B cell (primary cell): ENCODE results near the gene S100A14. TPM values are rescaled to one million over a fixed set of nuclear protein-coding genes. Genes with fewer than 3 reads are reported as not detected.
A peak's percentile ranks its signal among the peaks of the same experiment; 100 is the strongest.

Source experiments
- ATAC-seq: fragments of 200-7000 bp; cut with Tn5 transposase; one replicate; pipeline ENCODE4 v1.10.0; 2021; ENCODE audit warnings: low read depth, mild to moderate bottlenecking, moderate number of reproducible peaks, moderate library complexity
- CTCF ChIA-PET: fragments of 350-600 bp; sonication (Branson Sonifier 250); formaldehyde crosslinking; loops from one replicate; lab custom pipeline; 2021; ENCODE audit warnings: antibody characterized with exemption, inconsistent platforms; lab: Charles Lee
- POLR2A ChIA-PET: fragments of 350-600 bp; sonication (Branson Sonifier 250); formaldehyde crosslinking; loops from one replicate; lab custom pipeline; 2021; ENCODE audit warnings: antibody characterized with exemption; lab: Charles Lee
- DNase-seq: peaks from one replicate; pipeline ENCODE4 v3.0.0; 2013
- H2AFZ ChIP-seq: 2 replicates; pipeline ENCODE4 v1.6.1; 2012; ENCODE audit warnings: mild to moderate bottlenecking, low read depth, low read length; ENCODE audit not compliant: insufficient read depth, poor library complexity, severe bottlenecking
- H3K27ac ChIP-seq, 2 donors: 1 replicate in 1 of 2; 2 replicates in 1 of 2; pipeline ENCODE4 v1.5.1; 2012 to 2013; ENCODE audit warnings: low read length in 2 of 2, mild to moderate bottlenecking in 2 of 2, moderate library complexity in 1 of 2
- H3K27me3 ChIP-seq, 4 experiments: fragments of 200-600 bp in 1 of 4; sonication (generic) in 1 of 4; replicated peaks in 1 of 4; 1 replicate in 2 of 4; 2 replicates in 2 of 4; pipeline versions ENCODE4 v1.6.1 to v1.7.0; 2013 to 2016; ENCODE audit warnings: low read length in 3 of 4, mild to moderate bottlenecking in 2 of 4, mixed read lengths in 1 of 4, moderate library complexity in 1 of 4; ENCODE audit not compliant: insufficient read depth in 4 of 4, control insufficient read depth in 3 of 4; ENCODE audit errors: control extremely low read depth in 1 of 4
- H3K36me3 ChIP-seq, 2 experiments: replicated peaks in 1 of 2; 1 replicate in 1 of 2; 2 replicates in 1 of 2; pipeline versions ENCODE4 v1.6.1 to v1.7.1; 2013; ENCODE audit warnings: low read length in 1 of 2; ENCODE audit not compliant: insufficient read depth in 2 of 2, control insufficient read depth in 1 of 2; ENCODE audit errors: control extremely low read depth in 1 of 2, extremely low read depth in 1 of 2
- H3K4me1 ChIP-seq, 2 donors: fragments of 200-600 bp in 1 of 2; sonication (generic) in 1 of 2; 1 replicate in 1 of 2; 2 replicates in 1 of 2; pipeline versions ENCODE4 v1.5.1 to v1.6.1; 2013 to 2017; ENCODE audit warnings: low read length in 2 of 2; ENCODE audit not compliant: control insufficient read depth in 2 of 2, insufficient read depth in 2 of 2
- H3K4me2 ChIP-seq: replicated peaks from 2 replicates; pipeline ENCODE3; 2012; ENCODE audit warnings: mild to moderate bottlenecking, low read depth, low read length; ENCODE audit not compliant: poor library complexity, severe bottlenecking
- H3K4me3 ChIP-seq, 5 experiments: fragments of 200-600 bp in 1 of 5; sonication (generic) in 1 of 5; 1 replicate in 3 of 5; 2 replicates in 2 of 5; pipeline versions ENCODE4 v1.5.1 to v1.7.0; 2011 to 2016; ENCODE audit warnings: low read length in 4 of 5, mild to moderate bottlenecking in 4 of 5, low read depth in 2 of 5, control low read depth in 1 of 5, moderate library complexity in 1 of 5; ENCODE audit not compliant: insufficient read depth in 1 of 5; ENCODE audit errors: control extremely low read depth in 1 of 5, extremely low read depth in 1 of 5
- H3K79me2 ChIP-seq: fragments of 200-600 bp; sonication (generic); one replicate; pipeline ENCODE4 v1.6.0; 2016; ENCODE audit warnings: low read length; ENCODE audit not compliant: control insufficient read depth, insufficient read depth
- H3K9ac ChIP-seq: fragments of 200-600 bp; sonication (generic); 2 replicates; pipeline ENCODE4 v1.6.1; 2017; ENCODE audit warnings: mild to moderate bottlenecking, low read length, moderate library complexity
- H3K9me3 ChIP-seq, 3 donors: one replicate each; pipeline versions ENCODE4 v1.6.1 to v1.7.1; 2013; ENCODE audit warnings: low read length in 2 of 3; ENCODE audit not compliant: control insufficient read depth in 2 of 3, insufficient read depth in 1 of 3; ENCODE audit errors: control extremely low read depth in 1 of 3
- H4K20me1 ChIP-seq: 2 replicates; pipeline ENCODE4 v1.6.0; 2012; ENCODE audit warnings: mild to moderate bottlenecking, low read length; ENCODE audit not compliant: insufficient read depth, control insufficient read depth, poor library complexity, severe bottlenecking
- H3K27ac Mint-ChIP-seq: one replicate; pipeline ENCODE4 v1.8.0; 2021; ENCODE audit warnings: mixed read lengths
- H3K27me3 Mint-ChIP-seq: one replicate; pipeline ENCODE4 v1.8.0; 2021; ENCODE audit warnings: mixed read lengths
- H3K4me1 Mint-ChIP-seq: one replicate; pipeline ENCODE4 v1.8.0; 2021; ENCODE audit warnings: mixed read lengths
- H3K4me3 Mint-ChIP-seq: one replicate; pipeline ENCODE4 v1.8.0; 2021; ENCODE audit warnings: mixed read lengths
- H3K9me3 Mint-ChIP-seq: one replicate; pipeline ENCODE4 v1.8.0; 2022; ENCODE audit warnings: mixed read lengths; ENCODE audit not compliant: insufficient read depth
- EZH2 ChIP-seq: IDR thresholded peaks from 2 replicates; pipeline ENCODE4 v1.6.1; 2012; ENCODE audit warnings: borderline replicate concordance, low read depth, mild to moderate bottlenecking, moderate library complexity, low read length; ENCODE audit not compliant: insufficient read depth, poor library complexity, severe bottlenecking
- WGBS: methylation state at CpG from one replicate; pipeline ENCODE4 v1.1.5; 2013; ENCODE audit warnings: missing lambda C conversion rate; ENCODE audit not compliant: insufficient coverage; 5-methylcytosine and 5-hydroxymethylcytosine counted together
- intact Hi-C: fragments of 100-400 bp; cut with micrococcal nuclease; formaldehyde crosslinking; loops from one replicate; pipeline ENCODE4 v1.10.0; 2022
- polyA plus RNA-seq: library from polyadenylated mRNA; depleted of rRNA; stranded (reverse); fragments of >200 nt; gene quantifications from 2 replicates; pipeline ENCODE4 v1.2.3, GENCODE V29; 2012
- total RNA-seq, 2 donors: library from RNA; stranded (reverse); fragments of 120-200 nt in 1 of 2; gene quantifications; 1 replicate in 1 of 2; 2 replicates in 1 of 2; pipeline versions ENCODE4 v1.2.3 to v1.2.4, GENCODE V29; 2013 to 2022
- TF ChIP-seq, protein P1 (sequence below): fragments of 200-600 bp; IDR thresholded peaks from one replicate; pipeline ENCODE4 v1.8.0; 2022; ENCODE audit warnings: antibody characterized with exemption, mild to moderate bottlenecking

The S100A14 gene
- total and polyA plus RNA-seq, 2 donors (not counting 1 experiment from before 2014, with no cell fraction given) = not detected

DNA sequence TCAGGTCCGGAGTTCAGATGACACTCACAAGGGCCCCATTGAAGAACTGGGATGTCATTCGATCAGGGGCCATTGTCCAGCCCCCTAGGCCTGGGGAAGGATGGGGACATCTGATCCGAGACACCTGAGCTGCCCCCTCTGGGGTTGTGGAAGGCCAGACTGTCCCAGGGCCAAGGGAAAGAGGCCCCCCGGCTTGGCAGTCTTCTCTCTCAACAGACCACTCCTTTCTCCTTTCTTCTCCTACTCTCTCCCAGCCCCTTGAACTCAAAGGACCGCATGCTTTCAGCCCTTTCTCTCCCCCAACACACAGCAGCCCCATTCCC, 13.2 kb upstream of the S100A14 start:
- Histone ChIP-seq H3K4me3 (no peak overlapping the region), H3K9me3 (peaks cover 0 to 7% (median 0%) of the 10 kb centered on the region in 3 donors), H4K20me1 (no peaks in the 10 kb centered on the region), H3K27ac (no peak overlapping the region), H3K36me3 (no peaks in the 10 kb centered on the region), H3K27me3 (peaks cover 0 to 4% (median 0%) of the 10 kb centered on the region in 4 experiments), H3K4me2 (no peak overlapping the region), H3K79me2 (peaks cover 2% of the 10 kb centered on the region), H3K4me1 (peaks cover 13 to 34% of the 10 kb centered on the region in 2 donors), H2AFZ (no peak overlapping the region), H3K9ac (no peak overlapping the region)
- WGBS = 98% methylated on average over 5 of the region's 5 CpGs
- Mint-ChIP-seq H3K4me1 (peaks cover 28% of the 10 kb centered on the region), H3K9me3 (no peaks in the 10 kb centered on the region), H3K4me3 (no peak overlapping the region), H3K27ac (peak overlapping the region; percentile 20), H3K27me3 (no peaks in the 10 kb centered on the region)
- ATAC-seq = no peak
- no peak for DNase-seq
- POLR2A ChIA-PET = no interaction called here
- TF ChIP-seq, protein P1, sequence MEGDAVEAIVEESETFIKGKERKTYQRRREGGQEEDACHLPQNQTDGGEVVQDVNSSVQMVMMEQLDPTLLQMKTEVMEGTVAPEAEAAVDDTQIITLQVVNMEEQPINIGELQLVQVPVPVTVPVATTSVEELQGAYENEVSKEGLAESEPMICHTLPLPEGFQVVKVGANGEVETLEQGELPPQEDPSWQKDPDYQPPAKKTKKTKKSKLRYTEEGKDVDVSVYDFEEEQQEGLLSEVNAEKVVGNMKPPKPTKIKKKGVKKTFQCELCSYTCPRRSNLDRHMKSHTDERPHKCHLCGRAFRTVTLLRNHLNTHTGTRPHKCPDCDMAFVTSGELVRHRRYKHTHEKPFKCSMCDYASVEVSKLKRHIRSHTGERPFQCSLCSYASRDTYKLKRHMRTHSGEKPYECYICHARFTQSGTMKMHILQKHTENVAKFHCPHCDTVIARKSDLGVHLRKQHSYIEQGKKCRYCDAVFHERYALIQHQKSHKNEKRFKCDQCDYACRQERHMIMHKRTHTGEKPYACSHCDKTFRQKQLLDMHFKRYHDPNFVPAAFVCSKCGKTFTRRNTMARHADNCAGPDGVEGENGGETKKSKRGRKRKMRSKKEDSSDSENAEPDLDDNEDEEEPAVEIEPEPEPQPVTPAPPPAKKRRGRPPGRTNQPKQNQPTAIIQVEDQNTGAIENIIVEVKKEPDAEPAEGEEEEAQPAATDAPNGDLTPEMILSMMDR = no peak
- TF ChIP-seq EZH2 = no peak
- intact Hi-C loops = no loop called here
- CTCF ChIA-PET = interaction anchor here (1.1 to 3.4 kb wide), 3 partner anchors 57 to 119 kb away, joined by 3 to 26 read pairs (median 3); no protein-coding TSS in a partner anchor

DNA sequence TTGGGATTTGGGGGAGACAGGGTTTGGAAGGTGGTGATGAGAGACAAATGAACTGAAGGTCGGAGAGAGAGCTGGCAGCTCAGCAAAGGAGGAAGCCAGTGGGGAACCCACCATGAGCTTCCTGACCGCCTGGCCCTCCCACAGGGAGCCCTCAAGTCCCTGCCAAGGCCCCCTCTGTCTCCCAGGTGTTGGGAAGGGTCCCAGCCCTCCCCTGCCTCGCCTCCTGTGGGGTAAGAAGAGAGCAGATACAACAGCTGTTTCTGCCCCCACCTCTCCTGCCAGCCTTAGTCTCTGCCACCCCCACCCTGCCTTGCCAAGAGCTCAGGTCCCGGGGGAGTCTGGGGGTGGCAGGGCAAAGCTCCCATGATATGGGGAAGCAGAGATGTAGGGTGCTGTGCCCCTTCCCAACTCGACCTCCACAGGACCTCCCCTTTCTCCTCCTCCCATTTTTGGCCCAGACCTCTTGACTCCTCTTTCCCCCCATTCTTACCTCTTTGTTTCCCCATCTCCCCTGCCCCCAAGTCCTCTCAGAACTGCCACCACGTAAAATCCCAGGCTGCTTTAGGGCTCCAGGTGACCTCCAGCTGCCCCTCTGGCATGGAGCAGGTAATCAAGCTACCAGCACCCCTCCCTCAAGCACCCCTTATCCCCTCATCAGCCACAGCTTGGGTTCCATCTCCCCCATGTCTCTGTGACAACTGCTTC, 12.7 kb upstream of the S100A14 start:
- ChIA-PET POLR2A (interaction anchor here (0.6 to 1.2 kb wide), 2 partner anchors 31 to 362 kb away, joined by 4 read pairs; partner anchors contain the start of gene RPS27), CTCF (interaction anchor here (0.7 to 3.4 kb wide), 4 partner anchors 15 to 118 kb away, joined by 3 to 26 read pairs (median 3); no protein-coding TSS in a partner anchor)
- TF ChIP-seq EZH2 = no peak
- TF ChIP-seq, protein P1 = no peak
- Histone ChIP-seq H3K36me3 (no peaks in the 10 kb centered on the region), H3K4me1 (peaks cover 13 to 34% of the 10 kb centered on the region in 2 donors), H3K9me3 (peaks cover 0 to 7% (median 0%) of the 10 kb centered on the region in 3 donors), H2AFZ (no peak overlapping the region), H3K79me2 (no peaks in the 10 kb centered on the region), H3K4me2 (no peak overlapping the region), H3K27me3 (peaks cover 0 to 4% (median 0%) of the 10 kb centered on the region in 4 experiments), H4K20me1 (no peaks in the 10 kb centered on the region), H3K4me3 (no peak overlapping the region), H3K27ac (no peak overlapping the region), H3K9ac (no peak overlapping the region)
- Mint-ChIP-seq H3K9me3 (no peaks in the 10 kb centered on the region), H3K4me3 (no peak overlapping the region), H3K27me3 (no peaks in the 10 kb centered on the region), H3K4me1 (peaks cover 25% of the 10 kb centered on the region), H3K27ac (peak overlapping the region; percentile 46)
- intact Hi-C loops = no loop called here
- 32% methylated on average over 4 of the region's 6 CpGs for WGBS
- DNase-seq (no peak), ATAC-seq (no peak)
